Skeletal muscle tissue (tissue), 4 donors: ENCODE results near the gene PIP4K2C. TPM values are rescaled to one million over a fixed set of nuclear protein-coding genes. Genes with fewer than 3 reads are reported as not detected.

Experiments used
- H3K27ac ChIP-seq: one replicate; pipeline ENCODE4 v1.7.0; 2013; ENCODE audit warnings: mild to moderate bottlenecking, low read depth, low read length, inconsistent platforms
- H3K27me3 ChIP-seq, 3 donors: one replicate each; pipeline ENCODE4 v1.7.0; 2013; ENCODE audit warnings: low read length in 3 of 3; ENCODE audit not compliant: control insufficient read depth in 3 of 3, insufficient read depth in 3 of 3
- H3K36me3 ChIP-seq, 3 donors: one replicate each; pipeline ENCODE4 v1.7.0; 2013; ENCODE audit warnings: low read length in 3 of 3; ENCODE audit not compliant: control insufficient read depth in 3 of 3, insufficient read depth in 3 of 3
- H3K4me1 ChIP-seq, 3 donors: one replicate each; pipeline ENCODE4 v1.7.0; 2013; ENCODE audit warnings: low read length in 3 of 3, mild to moderate bottlenecking in 3 of 3; ENCODE audit not compliant: control insufficient read depth in 3 of 3, insufficient read depth in 3 of 3
- H3K4me3 ChIP-seq, 3 donors: one replicate each; pipeline ENCODE4 v1.7.0; 2013; ENCODE audit warnings: low read length in 3 of 3
- H3K9ac ChIP-seq, 3 donors: one replicate each; pipeline ENCODE4 v1.7.0; 2013; ENCODE audit warnings: low read length in 3 of 3, mild to moderate bottlenecking in 3 of 3, moderate library complexity in 2 of 3, low read depth in 1 of 3
- H3K9me3 ChIP-seq, 3 donors: one replicate each; pipeline ENCODE4 v1.7.0; 2013; ENCODE audit warnings: low read length in 3 of 3; ENCODE audit not compliant: control insufficient read depth in 3 of 3
- total RNA-seq: library from RNA; depleted of rRNA; stranded (reverse); fragments of >200 nt; gene quantifications from one replicate; pipeline ENCODE4 v1.2.3, GENCODE V29; 2014
- donor health status: Osteomylitis.

The PIP4K2C gene
- total RNA-seq, 1 donor from 2014 or later = 5.7 TPM

GRCh38 chr12:57574795-57575194 lies 16.2 kb upstream of the PIP4K2C start:
- Histone ChIP-seq H3K4me3 (no peak overlapping the region), H3K9me3 (no peaks in the 10 kb centered on the region), H3K4me1 (no peaks in the 10 kb centered on the region), H3K36me3 (no peaks in the 10 kb centered on the region), H3K27me3 (peaks cover 0 to 10% (median 5%) of the 10 kb centered on the region in 3 donors), H3K9ac (no peak overlapping the region), H3K27ac (no peak overlapping the region)

DNA sequence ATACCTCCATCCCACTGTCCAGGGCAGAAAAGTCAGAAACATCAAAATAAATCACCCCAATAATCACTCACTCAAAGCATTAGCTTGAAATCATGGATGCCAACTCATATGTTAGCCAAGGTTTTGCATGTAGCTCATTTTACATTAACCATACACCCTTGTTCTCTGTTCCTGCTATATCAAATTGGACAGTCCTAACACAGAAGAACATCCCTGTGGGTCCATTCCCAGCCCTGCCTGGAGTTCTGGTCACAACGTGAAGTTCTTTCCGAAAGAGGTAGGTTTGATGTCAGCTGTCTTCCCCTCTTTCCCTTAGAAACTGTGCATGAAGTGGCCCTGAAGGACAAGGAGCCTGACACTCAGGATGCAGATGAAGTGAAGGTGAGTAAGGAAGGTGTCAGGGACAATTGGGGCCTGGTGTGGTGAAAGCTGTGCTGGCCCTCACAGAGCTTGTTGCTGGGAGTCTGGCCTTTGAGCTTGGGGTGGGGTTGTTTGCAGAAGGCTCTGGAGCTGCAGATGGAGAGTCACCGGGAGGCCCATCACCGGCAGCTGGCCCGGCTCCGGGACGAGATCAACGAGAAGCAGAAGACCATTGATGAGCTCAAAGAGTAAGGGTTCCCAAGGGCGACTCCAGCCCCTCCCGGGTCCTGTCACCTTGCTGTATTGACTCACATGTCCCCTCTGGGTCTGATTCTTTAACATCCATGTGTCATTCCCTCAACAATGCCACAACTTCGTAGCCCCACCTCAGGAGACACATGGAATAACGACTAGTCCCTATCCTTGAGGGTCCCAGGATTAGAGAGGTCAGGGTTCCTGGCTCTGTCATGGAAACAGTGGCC lies 15.0 kb upstream of the PIP4K2C start:
- H3K4me3 ChIP-seq = no peak overlapping the region
- H3K4me1 ChIP-seq = no peaks in the 10 kb centered on the region
- H3K9ac ChIP-seq = no peak overlapping the region
- H3K27ac ChIP-seq = no peak overlapping the region
- H3K36me3 ChIP-seq = no peaks in the 10 kb centered on the region
- H3K9me3 ChIP-seq = no peaks in the 10 kb centered on the region
- H3K27me3 ChIP-seq = peaks cover 0 to 8% (median 5%) of the 10 kb centered on the region in 3 donors

GRCh38 chr12:57576613-57577160 lies 14.3 kb upstream of the PIP4K2C start:
- H3K9me3 ChIP-seq = no peaks in the 10 kb centered on the region
- no peak overlapping the region for H3K9ac ChIP-seq
- no peak overlapping the region for H3K27ac ChIP-seq
- H3K4me1 ChIP-seq = no peaks in the 10 kb centered on the region
- peaks cover 0 to 10% (median 5%) of the 10 kb centered on the region in 3 donors for H3K27me3 ChIP-seq
- no peak overlapping the region for H3K4me3 ChIP-seq
- no peaks in the 10 kb centered on the region for H3K36me3 ChIP-seq

DNA sequence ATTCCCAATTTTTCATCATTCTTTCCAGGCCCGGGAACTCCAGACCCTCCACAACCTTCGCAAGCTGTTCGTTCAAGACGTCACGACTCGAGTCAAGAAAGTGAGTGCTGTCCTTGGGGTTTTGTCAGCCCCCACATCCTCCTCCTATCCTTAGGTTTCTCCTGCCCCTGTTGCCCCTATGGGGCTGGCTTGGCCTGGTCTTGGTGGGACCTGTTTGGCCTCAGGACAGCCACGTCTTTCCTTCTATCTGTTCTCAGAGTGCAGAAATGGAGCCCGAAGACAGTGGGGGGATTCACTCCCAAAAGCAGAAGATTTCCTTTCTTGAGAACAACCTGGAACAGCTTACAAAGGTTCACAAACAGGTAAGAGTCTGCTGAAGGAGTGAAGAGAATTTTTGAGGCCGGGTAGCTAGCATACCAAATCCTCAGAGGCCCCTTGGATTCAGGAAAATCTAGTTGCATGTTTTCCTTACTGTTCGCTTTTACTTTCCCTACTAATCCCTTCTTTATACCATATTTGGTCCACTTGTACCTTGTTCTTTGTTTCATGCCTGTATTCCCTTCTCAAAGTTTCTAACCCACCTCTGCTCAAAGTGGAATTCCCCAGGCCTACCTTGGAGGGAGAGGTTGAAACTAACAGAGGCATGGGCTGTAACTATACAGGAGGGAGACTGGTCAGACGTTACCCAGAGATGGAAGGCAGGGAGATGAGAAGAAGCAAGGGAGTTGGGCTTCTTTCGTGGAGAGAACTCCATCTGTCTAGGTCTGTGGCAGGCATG lies 12.8 kb upstream of the PIP4K2C start:
- no peaks in the 10 kb centered on the region for H3K36me3 ChIP-seq
- H3K4me1 ChIP-seq = peaks cover 0 to 3% (median 0%) of the 10 kb centered on the region in 3 donors
- H3K9ac ChIP-seq = no peak overlapping the region
- H3K9me3 ChIP-seq = no peaks in the 10 kb centered on the region
- no peak overlapping the region for H3K4me3 ChIP-seq
- peaks cover 0 to 7% (median 0%) of the 10 kb centered on the region in 3 donors for H3K27me3 ChIP-seq
- no peak overlapping the region for H3K27ac ChIP-seq

DNA sequence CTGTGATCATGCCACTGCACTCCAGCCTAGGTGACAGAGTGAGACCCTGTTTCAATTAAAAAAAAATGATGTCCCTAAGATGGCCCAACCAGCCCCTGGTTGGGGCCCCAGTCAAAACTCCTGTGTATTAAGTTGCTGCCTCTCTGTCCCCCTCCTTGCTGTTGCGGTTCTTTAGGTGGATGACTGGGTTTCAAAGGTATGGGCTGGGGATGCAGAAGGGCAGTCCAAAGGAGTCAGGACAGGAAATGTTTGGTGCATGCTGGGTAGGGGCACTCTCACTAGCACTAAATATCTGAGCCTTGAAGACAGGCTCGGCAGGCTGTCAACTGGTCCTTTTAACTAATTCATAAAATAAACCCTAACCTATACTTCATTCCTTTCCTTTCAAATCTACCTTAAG lies 12.0 kb upstream of the PIP4K2C start:
- peaks cover 0 to 4% (median 0%) of the 10 kb centered on the region in 3 donors for H3K4me1 ChIP-seq
- H3K27me3 ChIP-seq = peaks cover 0 to 7% (median 0%) of the 10 kb centered on the region in 3 donors
- no peak overlapping the region for H3K4me3 ChIP-seq
- H3K9ac ChIP-seq = no peak overlapping the region
- no peaks in the 10 kb centered on the region for H3K36me3 ChIP-seq
- no peak overlapping the region for H3K27ac ChIP-seq
- no peaks in the 10 kb centered on the region for H3K9me3 ChIP-seq

DNA sequence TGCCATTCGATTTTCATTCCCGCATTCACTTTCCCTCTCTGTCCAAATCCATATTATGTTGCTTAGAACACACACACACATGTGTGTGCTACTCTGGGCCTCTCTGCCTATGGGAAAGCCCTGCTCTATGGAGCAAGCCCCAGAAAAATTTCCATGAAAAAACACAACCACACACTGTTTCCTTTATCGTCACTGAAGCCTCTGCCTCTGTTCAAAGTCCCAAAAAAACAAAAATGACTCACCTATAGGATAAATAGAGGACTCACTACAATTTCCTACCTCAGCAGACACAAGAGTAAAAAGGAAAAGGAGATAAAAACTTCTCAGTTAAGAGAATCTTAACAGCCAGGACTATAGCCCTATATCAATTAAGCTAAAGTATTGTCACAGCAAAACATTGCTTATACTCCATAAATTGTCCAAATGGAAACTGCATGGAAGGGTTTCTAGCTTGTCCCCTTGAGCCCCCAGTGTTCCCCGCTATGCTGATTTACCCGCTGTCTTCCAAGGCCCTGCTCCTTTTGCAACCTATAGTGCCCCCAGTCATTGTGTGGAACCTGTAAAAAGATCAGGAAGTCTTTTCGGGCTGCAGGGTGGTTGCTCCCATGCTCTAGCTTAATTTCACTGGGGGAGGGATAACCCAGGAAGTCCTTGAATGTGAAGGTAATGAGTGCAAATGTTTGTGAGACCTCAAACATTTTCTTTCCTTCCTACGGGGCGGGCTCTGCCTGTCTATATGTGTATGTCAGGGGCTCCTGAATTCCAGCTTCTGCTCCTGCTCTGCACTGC lies 11.1 kb upstream of the PIP4K2C start:
- no peak overlapping the region for H3K9ac ChIP-seq
- no peaks in the 10 kb centered on the region for H3K36me3 ChIP-seq
- H3K27ac ChIP-seq = no peak overlapping the region
- no peaks in the 10 kb centered on the region for H3K9me3 ChIP-seq
- peaks cover 0 to 4% (median 0%) of the 10 kb centered on the region in 3 donors for H3K4me1 ChIP-seq
- H3K4me3 ChIP-seq = no peak overlapping the region
- H3K27me3 ChIP-seq = peaks cover 0 to 7% (median 0%) of the 10 kb centered on the region in 3 donors

DNA sequence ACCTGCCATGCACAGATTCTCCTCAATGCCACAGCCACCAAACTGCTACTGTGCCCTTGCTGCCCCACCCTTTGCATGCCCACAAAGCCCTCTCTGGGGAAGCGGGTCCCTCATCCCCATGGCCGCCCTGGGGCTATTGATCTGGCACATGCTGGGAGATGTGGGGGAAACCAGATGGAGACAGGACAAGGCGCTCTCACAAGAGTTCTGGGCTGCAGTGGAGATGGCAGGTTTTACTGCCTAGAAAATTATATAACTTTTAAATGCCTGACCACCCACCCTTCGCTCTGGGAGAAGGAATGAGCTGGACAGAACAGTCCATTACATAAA lies 10.6 kb upstream of the PIP4K2C start:
- Histone ChIP-seq H3K4me1 (peaks cover 0 to 4% (median 0%) of the 10 kb centered on the region in 3 donors), H3K36me3 (no peaks in the 10 kb centered on the region), H3K9ac (no peak overlapping the region), H3K27ac (no peak overlapping the region), H3K9me3 (no peaks in the 10 kb centered on the region), H3K27me3 (peaks cover 0 to 7% (median 0%) of the 10 kb centered on the region in 3 donors), H3K4me3 (no peak overlapping the region)

DNA sequence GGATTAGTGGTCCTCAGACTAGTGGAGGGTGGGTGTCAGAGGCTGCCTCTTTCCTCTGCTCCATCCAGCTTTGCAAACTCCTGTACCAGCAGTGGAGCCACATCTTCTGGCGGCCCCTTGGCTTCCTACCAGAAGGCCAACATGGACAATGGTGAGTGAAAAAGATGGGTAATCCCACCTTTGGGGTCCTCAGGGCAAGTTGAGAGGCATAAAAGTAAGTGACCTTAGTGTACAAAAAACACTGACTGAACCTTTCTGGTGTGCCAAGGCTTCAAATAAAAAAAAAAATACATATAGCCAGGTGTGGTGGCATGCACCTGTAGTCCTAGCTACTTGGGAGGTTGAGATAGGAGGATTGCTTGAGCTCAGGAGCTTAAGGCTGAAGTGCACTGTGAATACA lies 9.2 kb upstream of the PIP4K2C start:
- Histone ChIP-seq H3K27me3 (peaks cover 0 to 7% (median 0%) of the 10 kb centered on the region in 3 donors), H3K27ac (no peak overlapping the region), H3K9ac (no peak overlapping the region)

GRCh38 chr12:57582440-57582839 lies 8.6 kb upstream of the PIP4K2C start:
- H3K4me3 ChIP-seq = no peak overlapping the region
- H3K27me3 ChIP-seq = peaks cover 0 to 7% (median 0%) of the 10 kb centered on the region in 3 donors
- peaks cover 0 to 4% (median 0%) of the 10 kb centered on the region in 3 donors for H3K4me1 ChIP-seq
- H3K9me3 ChIP-seq = no peaks in the 10 kb centered on the region
- no peaks in the 10 kb centered on the region for H3K36me3 ChIP-seq
- no peak overlapping the region for H3K9ac ChIP-seq
- H3K27ac ChIP-seq = no peak overlapping the region

More for the DNA sequence above, 9.2 kb upstream of the PIP4K2C start:
- no peaks in the 10 kb centered on the region for H3K36me3 ChIP-seq
- H3K9me3 ChIP-seq = no peaks in the 10 kb centered on the region
- H3K4me1 ChIP-seq = peaks cover 0 to 4% (median 0%) of the 10 kb centered on the region in 3 donors
- no peak overlapping the region for H3K4me3 ChIP-seq
